Measurements from ENCODE around the gene HOXB5. TPM values are rescaled to one million over a fixed set of nuclear protein-coding genes. Genes with fewer than 3 reads are reported as not detected.

HOXB5 gene
- total and polyA plus RNA-seq, 10 of the 15 experiments (the other 5 are each of a cell fraction or from before 2014, with no cell fraction given) = not detected

DNA sequence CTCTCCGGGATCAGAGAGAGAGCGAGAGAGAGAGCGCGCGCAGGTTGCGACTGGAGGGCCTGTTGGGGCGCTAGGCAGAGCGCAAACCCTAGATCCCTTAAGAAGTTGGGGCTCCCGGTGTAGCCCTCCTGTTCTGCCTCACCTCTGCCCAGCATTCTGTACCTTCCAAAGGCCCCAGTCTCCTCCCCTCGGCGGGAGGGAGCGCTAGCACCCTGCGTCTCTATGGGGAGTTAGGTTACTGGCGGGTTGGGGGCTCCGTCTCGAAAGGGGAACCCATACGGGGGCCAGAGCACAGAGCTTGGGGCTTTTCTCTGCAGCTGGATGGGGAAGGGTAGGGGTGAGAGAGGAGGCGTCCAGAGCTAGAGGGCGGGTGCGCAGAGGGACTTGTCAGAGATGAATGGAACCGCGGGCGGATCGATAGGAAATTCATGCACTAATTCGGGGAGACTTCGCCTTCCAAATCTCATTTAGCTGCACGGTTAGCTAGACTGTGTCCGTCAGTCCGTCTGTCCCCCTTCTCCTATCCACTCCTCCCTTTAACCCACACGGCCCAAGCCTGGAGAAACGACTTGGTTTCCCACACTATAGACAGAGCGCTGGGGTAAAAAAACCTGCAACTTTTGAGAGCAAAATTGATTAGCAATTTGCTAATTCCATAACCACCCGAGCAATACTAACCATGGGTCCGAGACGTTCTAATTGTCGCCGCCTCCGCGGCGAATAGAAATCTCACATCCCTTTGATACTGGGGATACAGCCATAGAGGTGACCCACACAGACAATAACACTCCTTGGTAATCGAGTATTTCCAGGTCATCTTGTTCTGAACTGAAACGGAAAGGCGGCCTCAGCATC is 14.7 kb downstream of the HOXB5 start:
- no peaks in the 10 kb centered on the region for H3K27me3 ChIP-seq (replicated peaks in 1 of 2; ENCODE audit: control insufficient read depth in 2 of 2, insufficient read depth in 2 of 2, low read length in 1 of 2)
- WGBS (ENCODE audit: insufficient coverage, insufficient replicate concordance, low lambda C conversion rate, missing lambda C conversion rate) = 19% methylated on average over 41 of the region's 43 CpGs
- in situ Hi-C loops (cut with MboI) (no loop called here), intact Hi-C loops (cut with micrococcal nuclease; ENCODE audit: unreplicated experiment) (no loop called here)
- H2AFZ ChIP-seq (ENCODE audit: control insufficient read depth, low read depth, low read length) = peak overlapping the region; percentile 78
- ChIA-PET CTCF (interaction anchor here (1.0 to 2.3 kb wide), 3 partner anchors 86 to 245 kb away, joined by 4 to 10 read pairs (median 4); no protein-coding TSS in a partner anchor), SMC1A (ENCODE audit: uncharacterized antibody, unreplicated experiment) (interaction anchor here (0.9 to 2.7 kb wide), 8 partner anchors 68 to 245 kb away, joined by 3 to 6 read pairs (median 3); no protein-coding TSS in a partner anchor), RAD21 (ENCODE audit: unreplicated experiment) (interaction anchor here (0.9 to 2.3 kb wide), 5 partner anchors 82 to 245 kb away, joined by 3 to 8 read pairs (median 4); no protein-coding TSS in a partner anchor), POLR2A (no interaction called here)
- H3K36me3 ChIP-seq (ENCODE audit: control insufficient read depth in 2 of 2, insufficient read depth in 2 of 2, low read length in 1 of 2) = no peaks in the 10 kb centered on the region
- H3K4me1 ChIP-seq (ENCODE audit: control insufficient read depth, insufficient read depth, low read length) = peaks cover 23% of the 10 kb centered on the region
- peak overlapping the region; percentile 77 for H3K9ac ChIP-seq (ENCODE audit: control insufficient read depth, insufficient read depth, low read length)
- H3K9me3 ChIP-seq (replicated peaks; ENCODE audit: control insufficient read depth, insufficient read depth, low read length) = no peaks in the 10 kb centered on the region
- H4K20me1 ChIP-seq (ENCODE audit: control insufficient read depth, insufficient read depth) = no peaks in the 10 kb centered on the region
- no peak for FAIRE-seq
- peak overlapping the region; percentile 48 for H3K4me2 ChIP-seq (ENCODE audit: control insufficient read depth, insufficient read depth)
- peak overlapping the region; percentile 29 for H3K27ac ChIP-seq (ENCODE audit: control insufficient read depth, insufficient read depth)
- TSS peak; percentile 84 for BruUV-seq (replicated peaks)
- H3K79me2 ChIP-seq (ENCODE audit: control insufficient read depth, insufficient read depth, low read length) = peaks cover 7% of the 10 kb centered on the region
- peak; percentile 79 for ATAC-seq
- no peak for DNase-seq (ENCODE audit: low read depth, low spot score)
- peak overlapping the region; percentile 93 for H3K4me3 ChIP-seq
- TF ChIP-seq, protein P1, sequence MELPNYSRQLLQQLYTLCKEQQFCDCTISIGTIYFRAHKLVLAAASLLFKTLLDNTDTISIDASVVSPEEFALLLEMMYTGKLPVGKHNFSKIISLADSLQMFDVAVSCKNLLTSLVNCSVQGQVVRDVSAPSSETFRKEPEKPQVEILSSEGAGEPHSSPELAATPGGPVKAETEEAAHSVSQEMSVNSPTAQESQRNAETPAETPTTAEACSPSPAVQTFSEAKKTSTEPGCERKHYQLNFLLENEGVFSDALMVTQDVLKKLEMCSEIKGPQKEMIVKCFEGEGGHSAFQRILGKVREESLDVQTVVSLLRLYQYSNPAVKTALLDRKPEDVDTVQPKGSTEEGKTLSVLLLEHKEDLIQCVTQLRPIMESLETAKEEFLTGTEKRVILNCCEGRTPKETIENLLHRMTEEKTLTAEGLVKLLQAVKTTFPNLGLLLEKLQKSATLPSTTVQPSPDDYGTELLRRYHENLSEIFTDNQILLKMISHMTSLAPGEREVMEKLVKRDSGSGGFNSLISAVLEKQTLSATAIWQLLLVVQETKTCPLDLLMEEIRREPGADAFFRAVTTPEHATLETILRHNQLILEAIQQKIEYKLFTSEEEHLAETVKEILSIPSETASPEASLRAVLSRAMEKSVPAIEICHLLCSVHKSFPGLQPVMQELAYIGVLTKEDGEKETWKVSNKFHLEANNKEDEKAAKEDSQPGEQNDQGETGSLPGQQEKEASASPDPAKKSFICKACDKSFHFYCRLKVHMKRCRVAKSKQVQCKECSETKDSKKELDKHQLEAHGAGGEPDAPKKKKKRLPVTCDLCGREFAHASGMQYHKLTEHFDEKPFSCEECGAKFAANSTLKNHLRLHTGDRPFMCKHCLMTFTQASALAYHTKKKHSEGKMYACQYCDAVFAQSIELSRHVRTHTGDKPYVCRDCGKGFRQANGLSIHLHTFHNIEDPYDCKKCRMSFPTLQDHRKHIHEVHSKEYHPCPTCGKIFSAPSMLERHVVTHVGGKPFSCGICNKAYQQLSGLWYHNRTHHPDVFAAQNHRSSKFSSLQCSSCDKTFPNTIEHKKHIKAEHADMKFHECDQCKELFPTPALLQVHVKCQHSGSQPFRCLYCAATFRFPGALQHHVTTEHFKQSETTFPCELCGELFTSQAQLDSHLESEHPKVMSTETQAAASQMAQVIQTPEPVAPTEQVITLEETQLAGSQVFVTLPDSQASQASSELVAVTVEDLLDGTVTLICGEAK (IDR thresholded peaks at IDR 0.05; ENCODE audit: borderline replicate concordance) = 0 out of 2 replicates have a peak, but pooled peaks have one; percentile 31
- TF ChIP-seq, protein P2, sequence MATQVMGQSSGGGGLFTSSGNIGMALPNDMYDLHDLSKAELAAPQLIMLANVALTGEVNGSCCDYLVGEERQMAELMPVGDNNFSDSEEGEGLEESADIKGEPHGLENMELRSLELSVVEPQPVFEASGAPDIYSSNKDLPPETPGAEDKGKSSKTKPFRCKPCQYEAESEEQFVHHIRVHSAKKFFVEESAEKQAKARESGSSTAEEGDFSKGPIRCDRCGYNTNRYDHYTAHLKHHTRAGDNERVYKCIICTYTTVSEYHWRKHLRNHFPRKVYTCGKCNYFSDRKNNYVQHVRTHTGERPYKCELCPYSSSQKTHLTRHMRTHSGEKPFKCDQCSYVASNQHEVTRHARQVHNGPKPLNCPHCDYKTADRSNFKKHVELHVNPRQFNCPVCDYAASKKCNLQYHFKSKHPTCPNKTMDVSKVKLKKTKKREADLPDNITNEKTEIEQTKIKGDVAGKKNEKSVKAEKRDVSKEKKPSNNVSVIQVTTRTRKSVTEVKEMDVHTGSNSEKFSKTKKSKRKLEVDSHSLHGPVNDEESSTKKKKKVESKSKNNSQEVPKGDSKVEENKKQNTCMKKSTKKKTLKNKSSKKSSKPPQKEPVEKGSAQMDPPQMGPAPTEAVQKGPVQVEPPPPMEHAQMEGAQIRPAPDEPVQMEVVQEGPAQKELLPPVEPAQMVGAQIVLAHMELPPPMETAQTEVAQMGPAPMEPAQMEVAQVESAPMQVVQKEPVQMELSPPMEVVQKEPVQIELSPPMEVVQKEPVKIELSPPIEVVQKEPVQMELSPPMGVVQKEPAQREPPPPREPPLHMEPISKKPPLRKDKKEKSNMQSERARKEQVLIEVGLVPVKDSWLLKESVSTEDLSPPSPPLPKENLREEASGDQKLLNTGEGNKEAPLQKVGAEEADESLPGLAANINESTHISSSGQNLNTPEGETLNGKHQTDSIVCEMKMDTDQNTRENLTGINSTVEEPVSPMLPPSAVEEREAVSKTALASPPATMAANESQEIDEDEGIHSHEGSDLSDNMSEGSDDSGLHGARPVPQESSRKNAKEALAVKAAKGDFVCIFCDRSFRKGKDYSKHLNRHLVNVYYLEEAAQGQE (IDR thresholded peaks at IDR 0.05; ENCODE audit: low read depth, low read length) = no peak
- TF ChIP-seq NR2C2 (IDR thresholded peaks at IDR 0.05; ENCODE audit: borderline replicate concordance, control insufficient read depth, insufficient read length, low read depth) = no peak
- TF ChIP-seq NBN (IDR thresholded peaks at IDR 0.05) = peak; percentile 22; the same call in 1 of the 2 replicates
- TF ChIP-seq, protein P3, sequence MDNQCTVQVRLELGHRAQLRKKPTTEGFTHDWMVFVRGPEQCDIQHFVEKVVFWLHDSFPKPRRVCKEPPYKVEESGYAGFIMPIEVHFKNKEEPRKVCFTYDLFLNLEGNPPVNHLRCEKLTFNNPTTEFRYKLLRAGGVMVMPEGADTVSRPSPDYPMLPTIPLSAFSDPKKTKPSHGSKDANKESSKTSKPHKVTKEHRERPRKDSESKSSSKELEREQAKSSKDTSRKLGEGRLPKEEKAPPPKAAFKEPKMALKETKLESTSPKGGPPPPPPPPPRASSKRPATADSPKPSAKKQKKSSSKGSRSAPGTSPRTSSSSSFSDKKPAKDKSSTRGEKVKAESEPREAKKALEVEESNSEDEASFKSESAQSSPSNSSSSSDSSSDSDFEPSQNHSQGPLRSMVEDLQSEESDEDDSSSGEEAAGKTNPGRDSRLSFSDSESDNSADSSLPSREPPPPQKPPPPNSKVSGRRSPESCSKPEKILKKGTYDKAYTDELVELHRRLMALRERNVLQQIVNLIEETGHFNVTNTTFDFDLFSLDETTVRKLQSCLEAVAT (IDR thresholded peaks at IDR 0.05) = peak; percentile 77; the same call in 1 of the 2 replicates
- no peak for TF ChIP-seq NRF1 (conservative IDR thresholded peaks at IDR 0.05; ENCODE audit: low read depth, low read length)
- TF ChIP-seq POU2F2 (IDR thresholded peaks at IDR 0.05; ENCODE audit: borderline replicate concordance, low read depth, low read length) = peak; percentile 46; the same call in 1 of the 3 replicates
- TF ChIP-seq, protein P4, sequence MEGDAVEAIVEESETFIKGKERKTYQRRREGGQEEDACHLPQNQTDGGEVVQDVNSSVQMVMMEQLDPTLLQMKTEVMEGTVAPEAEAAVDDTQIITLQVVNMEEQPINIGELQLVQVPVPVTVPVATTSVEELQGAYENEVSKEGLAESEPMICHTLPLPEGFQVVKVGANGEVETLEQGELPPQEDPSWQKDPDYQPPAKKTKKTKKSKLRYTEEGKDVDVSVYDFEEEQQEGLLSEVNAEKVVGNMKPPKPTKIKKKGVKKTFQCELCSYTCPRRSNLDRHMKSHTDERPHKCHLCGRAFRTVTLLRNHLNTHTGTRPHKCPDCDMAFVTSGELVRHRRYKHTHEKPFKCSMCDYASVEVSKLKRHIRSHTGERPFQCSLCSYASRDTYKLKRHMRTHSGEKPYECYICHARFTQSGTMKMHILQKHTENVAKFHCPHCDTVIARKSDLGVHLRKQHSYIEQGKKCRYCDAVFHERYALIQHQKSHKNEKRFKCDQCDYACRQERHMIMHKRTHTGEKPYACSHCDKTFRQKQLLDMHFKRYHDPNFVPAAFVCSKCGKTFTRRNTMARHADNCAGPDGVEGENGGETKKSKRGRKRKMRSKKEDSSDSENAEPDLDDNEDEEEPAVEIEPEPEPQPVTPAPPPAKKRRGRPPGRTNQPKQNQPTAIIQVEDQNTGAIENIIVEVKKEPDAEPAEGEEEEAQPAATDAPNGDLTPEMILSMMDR (IDR thresholded peaks at IDR 0.05 in 2 of 3, conservative IDR thresholded peaks at IDR 0.05 in 1 of 3; ENCODE audit: control insufficient read depth in 2 of 3, extremely low read depth in 1 of 3, insufficient read depth in 1 of 3, low read depth in 3 of 3, low read length in 3 of 3) = peak in 2 of 3 experiments; percentile 4 to 16; a peak in 1 of 6 replicates
- 0 out of 2 replicates have a peak, but pooled peaks have one; percentile 42 for TF ChIP-seq CHD2 (IDR thresholded peaks at IDR 0.05; ENCODE audit: borderline replicate concordance, low read depth, low read length)

Data from GM12878 (cell line).